C1 segment of cervical spinal cord (tissue), 14 donors: ENCODE results near the gene FOXK1.

ENCODE experiments used
- DNase-seq, 14 donors: peaks; one replicate each; lab custom pipeline; 2025; lab: John Stamatoyannopoulos, UW

The FOXK1 gene

DNA sequence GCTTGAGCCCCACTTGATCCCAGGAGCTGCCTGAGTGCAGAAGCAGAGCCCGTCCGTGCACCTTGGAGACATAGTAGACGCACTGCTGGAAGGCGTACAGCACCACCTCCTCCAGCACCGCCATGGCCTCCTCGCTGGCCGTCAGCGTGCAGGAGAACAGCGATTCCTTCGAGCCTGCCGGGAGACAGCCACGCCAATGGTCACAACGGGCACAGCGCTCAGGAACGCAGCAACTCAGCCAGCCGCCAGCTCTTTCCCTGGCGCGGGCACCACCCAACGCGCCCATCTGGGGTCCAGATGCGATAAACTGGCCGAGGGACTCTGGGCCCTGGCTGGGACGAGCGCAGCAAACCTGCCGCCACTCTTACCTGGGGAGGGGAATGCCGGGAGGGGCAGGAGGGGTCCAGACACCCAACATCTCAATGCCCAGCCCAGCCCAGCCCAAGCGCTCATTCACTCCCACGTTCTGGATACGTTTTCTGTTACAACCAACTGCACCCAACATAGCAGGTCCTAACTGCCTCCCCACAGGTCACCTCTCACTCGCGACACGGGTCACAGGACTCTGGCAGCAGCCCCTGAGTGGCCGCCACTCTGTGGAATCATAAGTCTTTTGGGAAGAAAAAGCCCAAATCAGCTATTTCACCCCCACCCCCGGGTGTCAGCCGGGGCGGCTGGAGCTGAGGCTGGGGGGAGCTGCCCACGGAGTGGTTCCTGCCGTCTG, 135.2 kb downstream of the FOXK1 start:
- DNase-seq, result no peak

DNA sequence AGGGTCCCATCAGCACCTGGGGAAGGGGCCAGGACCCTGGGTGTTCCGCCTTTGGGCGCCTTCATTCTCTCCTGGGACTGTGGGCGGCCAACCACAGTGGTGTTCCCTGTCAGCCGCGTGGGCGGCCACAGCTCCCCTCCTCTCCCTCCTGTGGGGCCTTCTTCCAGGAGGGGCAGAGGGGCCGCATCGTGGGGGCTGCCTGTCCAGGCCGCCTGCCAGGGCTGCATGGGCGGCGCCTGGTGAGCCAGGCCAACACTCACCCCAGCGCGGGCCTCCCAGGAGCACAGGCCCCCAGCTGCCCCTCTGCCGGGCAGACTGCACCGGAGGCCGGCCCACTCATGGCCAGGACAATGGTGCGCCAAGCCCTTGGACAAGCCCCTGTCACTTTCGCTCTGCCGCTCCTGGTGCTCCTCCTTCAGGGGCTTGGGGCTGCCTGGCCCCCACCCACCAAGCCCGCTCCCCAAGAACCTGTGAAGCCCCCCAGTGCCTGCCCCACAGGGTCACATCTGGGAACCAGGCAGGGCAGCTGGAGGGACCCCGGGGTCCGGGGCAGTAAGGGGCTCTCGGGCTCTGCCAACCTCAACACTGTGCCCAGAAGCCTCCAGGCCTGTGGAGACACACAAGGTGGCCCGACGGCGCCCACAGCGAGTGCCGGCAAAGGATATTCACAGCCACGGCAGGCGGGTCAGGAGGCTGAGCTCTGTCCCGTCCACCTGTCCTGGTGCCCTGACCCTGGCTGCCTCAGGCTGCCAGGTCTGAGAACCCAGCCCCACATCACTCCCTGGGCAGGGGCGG, 136.1 kb downstream of the FOXK1 start:
- DNase-seq, result no peak

DNA sequence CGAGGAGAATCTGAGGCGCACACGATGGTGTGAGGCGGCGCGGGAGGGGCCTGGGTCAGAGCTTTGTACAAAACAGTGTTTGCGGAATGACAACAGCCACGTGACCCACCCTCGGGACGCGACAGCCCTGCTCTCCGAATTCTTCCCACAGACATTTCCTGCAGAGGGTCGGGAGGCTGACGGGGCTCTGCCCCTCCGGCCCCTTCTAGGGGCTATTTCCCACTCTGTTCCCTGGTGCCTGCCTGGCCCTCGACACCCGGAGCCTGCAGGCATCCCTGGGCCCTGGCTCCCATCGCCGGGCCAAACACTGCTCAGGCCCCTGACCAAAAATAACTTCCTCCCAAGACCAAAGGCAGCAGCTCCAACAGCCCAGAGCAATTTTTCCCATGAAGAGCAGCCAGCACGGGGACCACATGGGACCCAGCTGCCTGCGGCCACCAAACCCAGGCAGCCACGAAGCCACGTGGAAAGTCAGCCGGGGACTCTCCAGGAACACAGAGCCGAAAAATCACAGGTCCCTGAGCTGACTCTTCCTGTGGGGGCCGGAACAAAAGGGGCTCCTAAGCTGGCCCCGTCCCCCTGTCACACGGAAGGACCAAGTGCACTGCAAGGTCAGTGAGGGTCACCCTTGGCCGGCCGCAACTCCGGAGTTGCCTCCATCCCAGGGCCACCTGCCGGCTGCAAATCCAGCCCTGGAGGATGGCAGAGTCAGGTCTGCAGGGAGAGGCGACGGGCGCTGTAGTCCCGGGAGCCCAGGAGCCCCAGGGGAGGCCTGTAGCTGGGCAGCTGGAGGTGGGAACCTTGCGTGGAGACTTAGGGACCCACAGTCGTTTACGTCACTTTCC, 137.7 kb downstream of the FOXK1 start:
- no peak for DNase-seq

DNA sequence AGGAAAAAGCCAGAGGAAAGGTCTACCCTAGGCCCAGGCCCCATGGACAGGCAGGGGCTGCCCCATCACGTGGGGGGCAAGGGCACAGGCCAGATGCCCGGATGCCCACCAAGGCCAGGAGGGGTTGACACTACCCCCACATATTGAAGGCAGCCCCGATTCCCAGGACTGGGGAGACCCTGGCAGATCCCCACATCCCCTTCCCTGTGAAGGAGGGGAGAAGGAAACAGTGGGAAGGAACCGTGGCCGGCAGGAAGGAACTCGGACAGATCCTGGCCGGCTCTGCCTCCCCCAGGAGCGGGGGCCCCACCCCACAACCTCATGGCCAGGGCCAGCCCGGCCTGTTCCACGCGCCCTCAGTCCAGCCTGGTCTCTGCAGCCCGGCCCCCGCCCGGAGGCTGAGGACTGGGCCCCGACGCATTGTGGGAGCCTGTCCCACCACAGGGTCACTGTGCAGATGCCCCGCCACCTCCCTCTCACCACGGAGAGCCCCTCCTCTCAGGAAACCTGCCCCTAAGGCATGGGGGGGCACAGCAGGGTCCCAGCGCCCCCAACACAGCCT, 138.4 kb downstream of the FOXK1 start:
- DNase-seq, result no peak
